Activated T-cell treated with anti-CD3 and anti-CD28 coated beads for 24 hours (primary cell): ENCODE data around the gene ATP6V0A1.
A peak's percentile ranks its signal among the peaks of the same experiment; 100 is the strongest.
"Not testable (repeated sequence)": the region's sequence is repeated elsewhere in the genome, so short reads cannot be mapped to it uniquely, and the experiment has no call there.

ENCODE experiments used
- DNase-seq: peaks from one replicate; pipeline ENCODE4 v3.0.0-alpha.2; 2020; ENCODE audit warnings: low read depth

ATP6V0A1 gene

GRCh38 chr17:42458497-42459255, at the start of gene ATP6V0A1:
Gene ATP6V0A1 (plus strand): TSS chr17:42458878. CDS start chr17:42460895, 2,017 bp downstream.
- peak; percentile 87 for DNase-seq

- DNase-seq = no peak
These were observed 49.0 kb upstream of the ATP6V0A1 start for GRCh38 chr17:42409523-42410318.

DNA sequence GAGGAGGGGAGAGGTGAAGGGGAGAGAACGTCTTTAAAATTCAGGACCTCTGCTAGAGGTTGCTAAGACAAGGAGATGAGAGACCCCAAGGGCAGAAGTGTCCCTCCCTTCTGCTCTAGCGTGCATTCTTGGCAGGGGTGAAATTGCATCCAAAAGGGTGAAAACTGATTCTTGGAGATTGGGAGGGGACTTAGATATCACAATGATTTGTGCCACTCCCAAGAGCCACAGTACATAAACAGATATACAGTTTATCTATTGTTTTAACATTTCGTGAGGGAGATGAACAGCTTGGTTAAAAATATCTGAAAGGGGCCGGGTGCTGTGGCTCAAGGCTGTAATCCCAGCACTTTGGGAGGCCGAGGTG, 48.4 kb upstream of the ATP6V0A1 start:
- no peak for DNase-seq

GRCh38 chr17:42411361-42411760, 47.3 kb upstream of the ATP6V0A1 start:
- no peak for DNase-seq

DNA sequence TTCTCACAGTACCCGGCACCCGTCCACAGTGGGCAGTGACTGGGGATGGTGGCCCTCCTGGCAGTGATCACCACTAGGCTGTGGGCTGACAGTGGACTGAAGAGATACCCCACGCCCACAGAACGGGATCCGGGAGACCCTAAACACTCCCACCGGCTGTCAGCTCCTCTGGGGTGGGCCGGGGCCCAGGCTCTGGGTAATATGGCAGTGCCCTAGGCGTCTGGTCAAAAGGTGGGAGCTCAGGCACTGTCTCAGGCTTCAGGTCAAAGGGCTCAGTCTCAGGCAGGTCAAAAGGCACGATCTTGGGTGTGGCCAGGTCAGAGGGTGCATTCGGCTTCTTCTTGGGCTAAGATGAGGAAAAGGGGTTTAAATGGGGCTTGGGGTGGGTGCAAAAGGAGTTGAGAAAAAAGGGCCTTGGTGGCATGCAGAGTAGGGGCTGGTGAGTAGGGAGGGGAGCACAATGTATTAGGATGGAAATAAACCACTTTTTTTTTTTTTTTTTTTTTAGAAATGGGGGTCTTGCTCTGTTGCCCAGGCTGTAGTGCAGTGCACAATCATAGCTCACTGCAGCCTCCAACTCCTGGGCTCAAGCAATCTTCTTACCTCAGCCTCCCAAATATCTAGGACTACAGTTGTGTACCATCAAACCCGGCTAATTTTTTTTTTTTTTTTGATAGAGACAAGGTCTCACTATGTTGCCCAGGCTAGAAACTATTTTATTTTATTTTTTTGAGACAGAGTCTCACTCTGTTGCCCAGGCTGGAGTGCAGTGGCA, 46.6 kb upstream of the ATP6V0A1 start:
- DNase-seq = no peak

GRCh38 chr17:42413464-42414040, 45.1 kb upstream of the ATP6V0A1 start:
- no peak for DNase-seq

GRCh38 chr17:42414704-42415409, 43.8 kb upstream of the ATP6V0A1 start:
- peak; percentile 46 for DNase-seq

DNA sequence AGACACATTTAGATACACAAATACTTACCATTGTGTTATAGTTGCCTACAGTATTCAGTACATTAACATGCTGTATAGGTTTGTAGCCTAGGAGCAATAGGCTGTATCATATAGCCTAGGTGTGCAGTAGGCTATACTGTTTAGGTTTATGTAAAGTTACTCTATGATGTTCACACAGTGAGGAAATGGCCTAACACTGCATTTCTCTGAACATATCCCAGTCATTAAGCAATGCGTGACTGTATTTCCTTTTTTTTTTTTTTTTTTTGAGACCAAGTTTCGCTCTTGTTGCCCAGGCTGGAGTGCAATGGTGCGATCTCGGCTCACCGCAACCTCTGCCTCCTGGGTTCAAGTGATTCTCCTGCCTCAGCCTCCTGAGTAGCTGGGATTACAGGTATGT, 40.7 kb upstream of the ATP6V0A1 start:
- not testable (repeated sequence) for DNase-seq

DNA sequence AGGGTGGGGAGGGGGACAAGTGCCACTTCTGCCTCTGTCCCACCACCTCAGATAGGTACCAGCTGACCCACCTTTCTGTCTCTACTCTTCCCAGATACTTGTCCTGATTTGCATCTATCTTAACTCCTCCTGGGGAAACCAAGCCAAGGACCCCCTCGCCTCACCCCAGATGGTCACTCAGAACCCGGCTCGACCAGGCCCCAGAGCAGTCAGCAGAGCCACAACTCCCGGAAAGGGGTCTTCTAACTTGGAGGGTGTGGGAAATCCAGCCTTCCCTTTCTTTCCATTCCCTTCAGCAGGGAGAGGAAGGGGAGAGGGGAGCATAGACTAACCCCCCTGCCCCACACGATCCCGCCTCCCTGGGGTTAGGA, 37.6 kb upstream of the ATP6V0A1 start:
- no peak for DNase-seq

GRCh38 chr17:42421507-42422338, 37.0 kb upstream of the ATP6V0A1 start:
- no peak for DNase-seq

DNA sequence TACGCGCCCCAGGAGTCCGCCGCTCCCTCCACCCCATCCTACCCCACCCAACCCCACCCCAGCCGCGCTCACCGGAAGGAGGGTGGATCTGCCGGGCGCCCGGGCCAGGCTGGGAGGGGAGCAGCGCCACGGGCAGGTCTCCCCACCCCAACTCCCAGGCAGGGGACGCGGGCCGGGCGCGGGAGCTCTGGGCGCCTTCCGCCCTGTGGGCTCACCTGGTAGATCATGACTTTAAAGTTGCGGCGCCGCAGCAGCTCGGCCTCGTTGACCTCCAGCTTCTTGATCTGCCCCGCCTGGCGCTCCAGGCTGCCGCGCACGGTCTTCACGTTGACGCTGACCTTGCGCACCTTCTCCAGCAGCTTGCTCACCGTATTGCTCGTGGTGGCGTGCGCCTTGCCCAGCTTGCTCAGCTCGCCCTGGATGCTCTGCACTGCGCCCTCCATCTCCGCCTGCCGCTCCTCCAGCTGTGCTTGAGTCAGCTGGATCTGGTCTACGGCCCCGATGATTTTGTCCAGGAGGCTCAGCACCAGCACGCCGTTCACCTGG, 36.2 kb upstream of the ATP6V0A1 start:
- DNase-seq = no peak

GRCh38 chr17:42422958-42423712, 35.5 kb upstream of the ATP6V0A1 start, which contains the start of gene CAVIN1:
Gene CAVIN1 (minus strand): TSS chr17:42423256. CDS start chr17:42423097, 159 bp downstream.
- DNase-seq = no peak

DNA sequence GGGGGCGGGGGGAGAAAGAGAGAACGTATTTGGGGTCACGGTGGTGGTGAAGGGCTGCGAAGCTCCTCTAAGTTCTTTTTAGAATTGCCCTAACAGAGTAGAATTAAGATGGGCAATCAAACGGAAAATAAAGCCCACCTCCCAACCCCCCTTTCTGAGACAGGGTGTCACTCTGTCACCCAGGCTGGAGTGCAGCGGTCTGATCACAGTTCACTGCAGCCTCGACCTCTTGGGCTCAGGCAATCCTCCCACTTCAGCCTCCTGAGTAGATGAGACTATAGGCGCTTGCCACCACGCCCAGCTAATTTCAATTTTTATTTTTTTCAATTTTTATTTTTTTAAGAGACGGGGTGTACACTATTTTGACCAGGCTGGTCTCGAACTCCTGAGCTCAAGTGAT, 34.9 kb upstream of the ATP6V0A1 start:
- no peak for DNase-seq

GRCh38 chr17:42424991-42425610, 33.6 kb upstream of the ATP6V0A1 start:
- DNase-seq = no peak

DNA sequence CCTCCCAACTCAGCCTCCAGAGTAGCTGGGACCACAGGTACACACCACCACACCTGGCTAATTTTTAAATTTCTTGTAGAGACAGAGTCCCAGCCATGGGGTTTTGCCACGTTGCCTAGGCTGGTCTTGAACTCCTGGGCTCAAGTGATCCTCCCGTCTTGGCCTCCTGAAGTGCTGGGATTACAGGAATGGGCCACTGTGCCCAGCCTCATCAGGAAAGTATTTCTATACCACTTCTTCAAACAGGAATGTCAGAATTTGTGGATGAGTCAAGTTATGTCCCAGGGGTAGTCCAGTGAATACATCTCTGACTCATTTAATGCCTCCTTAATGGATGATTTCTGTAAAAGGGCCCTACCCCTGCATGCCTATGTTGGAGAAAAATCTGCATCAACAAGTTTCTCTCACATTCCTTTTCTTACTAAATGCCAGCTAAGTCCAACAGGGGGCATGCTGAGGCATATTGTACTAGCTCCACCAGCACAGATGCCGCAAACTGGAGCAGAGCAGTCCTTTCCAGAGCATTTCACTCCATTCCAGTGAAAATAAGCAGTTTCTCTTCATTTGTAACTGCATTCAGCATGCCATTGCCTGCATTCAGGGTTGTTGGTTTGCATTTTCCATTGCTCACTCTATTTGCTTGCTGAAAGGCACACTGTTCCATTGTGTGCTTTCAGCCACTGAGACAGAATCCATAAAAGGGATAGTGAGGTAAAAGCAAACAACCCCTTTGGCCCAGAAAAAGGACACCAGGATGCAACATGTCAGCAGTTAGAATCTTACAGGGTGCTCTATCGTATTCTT, 30.3 kb upstream of the ATP6V0A1 start:
- DNase-seq = no peak

DNA sequence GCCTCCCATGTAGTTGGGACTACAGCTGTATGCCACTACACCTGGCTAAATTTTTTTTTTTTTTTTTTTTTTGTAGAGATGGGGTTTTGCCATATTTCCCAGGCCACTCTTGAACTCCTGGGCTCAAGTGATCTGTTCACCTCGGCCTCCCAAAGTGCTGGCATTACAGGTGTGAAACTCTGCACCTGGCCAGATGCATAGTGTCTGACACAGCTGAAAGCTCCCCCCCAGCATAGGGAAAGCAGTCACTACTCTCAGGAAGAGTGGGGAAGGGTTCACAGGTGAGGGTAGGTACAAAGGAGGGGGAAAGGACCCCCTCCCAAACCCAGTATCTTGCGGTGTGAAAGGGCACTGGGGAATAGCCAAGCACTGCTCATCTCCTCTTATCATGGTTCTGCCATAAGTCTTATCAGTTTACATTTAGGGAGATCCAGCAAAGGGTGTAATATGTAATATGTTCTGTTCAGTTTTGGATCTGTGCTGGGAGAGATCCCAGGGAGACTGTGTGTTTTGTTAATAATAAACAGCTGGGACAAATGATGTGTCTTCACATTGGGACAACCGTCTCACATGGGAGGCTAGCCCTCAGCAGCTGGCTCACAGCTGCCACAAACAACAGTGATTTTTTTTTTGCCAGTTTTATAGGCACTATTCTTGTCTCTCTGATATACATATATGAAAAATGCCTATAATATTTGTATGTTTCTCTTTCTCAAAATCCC, 28.8 kb upstream of the ATP6V0A1 start:
- DNase-seq = no peak

DNA sequence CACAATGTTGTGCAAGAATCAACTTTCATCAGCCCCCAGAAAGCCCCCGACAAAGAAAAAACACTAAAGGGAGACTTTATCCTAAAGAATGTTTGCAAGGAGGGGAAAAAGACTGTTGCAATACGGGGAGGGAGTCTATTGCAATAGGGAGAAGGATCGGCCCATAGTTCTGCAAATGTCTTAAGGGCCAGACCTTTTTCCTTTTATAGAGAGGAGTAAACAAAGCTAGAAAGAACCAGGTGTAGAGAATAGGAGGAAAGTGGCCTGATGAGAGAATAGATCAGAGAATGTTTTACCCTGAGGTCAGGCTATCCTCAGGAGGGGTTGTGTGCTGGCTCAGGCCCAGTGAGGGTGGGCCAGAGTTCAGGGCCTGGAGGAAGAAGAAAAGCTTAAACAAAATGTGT, 26.9 kb upstream of the ATP6V0A1 start:
- DNase-seq = no peak

DNA sequence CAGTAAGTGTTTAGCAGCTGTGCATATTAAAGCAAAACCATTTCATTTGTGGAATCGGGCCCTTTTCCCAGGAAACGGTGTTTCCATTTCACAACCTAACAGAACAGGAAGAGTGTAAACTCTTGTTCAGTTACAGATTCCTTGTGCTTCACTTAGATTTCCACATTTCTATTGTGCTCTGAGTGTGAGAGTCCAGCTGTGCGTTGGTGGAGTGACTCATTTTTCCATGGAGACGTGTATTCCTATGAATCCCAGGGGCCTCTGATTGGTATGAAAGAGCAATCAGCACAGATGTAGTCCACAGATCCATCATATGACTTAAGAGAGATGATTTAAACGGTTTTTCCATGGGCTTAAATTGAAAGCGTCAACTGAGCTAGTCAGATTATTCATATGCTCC, 22.3 kb upstream of the ATP6V0A1 start:
- DNase-seq = no peak
